GM18520 (cell line): Measurements from ENCODE around the gene SNX5.

Source experiments
- ATAC-seq: cut with Tn5 transposase; IDR thresholded peaks from one replicate; pipeline ENCODE4 v1.9.1; 2021; ENCODE audit not compliant: unreplicated experiment

The SNX5 gene

DNA sequence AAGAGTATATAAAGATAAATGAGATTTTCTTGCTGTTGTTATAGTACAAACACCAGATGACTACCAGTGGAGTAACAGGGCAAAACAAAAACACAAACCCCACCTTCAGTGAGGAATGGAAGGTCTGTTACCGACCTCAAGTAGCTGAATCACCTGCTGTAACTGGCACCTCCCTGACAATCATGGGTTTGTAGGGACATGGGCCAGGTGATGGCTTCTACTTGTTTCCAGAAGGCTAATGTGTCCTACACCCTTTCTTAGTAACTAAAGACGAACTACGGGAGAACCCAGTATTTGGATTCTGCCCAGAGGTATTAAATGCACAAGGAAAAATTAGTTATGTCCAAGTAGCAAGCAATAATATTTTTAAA lies 26.8 kb downstream of the SNX5 start:
- ATAC-seq = no peak

DNA sequence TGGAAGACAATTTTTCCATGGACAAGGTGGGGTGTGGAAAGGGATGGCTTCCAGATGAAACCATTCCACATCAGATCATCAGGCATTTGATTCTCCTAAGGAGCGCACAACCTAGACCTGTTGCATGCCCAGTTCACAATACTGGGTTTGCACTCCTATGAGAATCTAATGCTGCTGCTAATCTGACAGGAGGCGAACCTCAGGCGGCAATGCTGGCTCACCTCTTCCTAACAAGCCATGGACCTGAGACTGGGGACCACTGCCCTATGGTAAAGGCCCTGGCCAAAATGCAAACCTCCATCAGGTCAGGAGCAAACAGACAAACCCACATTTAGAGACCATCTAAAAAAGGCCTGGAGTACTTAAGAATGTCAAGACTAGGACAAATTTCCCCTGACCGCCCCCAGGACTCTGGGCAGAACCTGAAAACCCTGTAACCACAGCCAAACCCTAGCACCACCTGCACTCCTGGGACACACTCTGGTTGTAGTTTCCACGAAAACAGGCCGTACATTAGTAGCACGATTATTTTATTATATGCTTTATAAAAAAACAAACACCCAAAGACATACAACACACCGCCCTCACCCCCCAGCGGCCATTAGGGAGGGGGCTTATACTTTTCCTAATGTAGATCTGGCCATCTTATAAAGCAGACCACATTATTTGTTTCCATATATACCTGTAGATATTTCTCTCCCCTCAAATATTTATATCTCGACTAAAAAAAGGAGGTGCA lies 27.3 kb downstream of the SNX5 start:
- ATAC-seq = no peak

GRCh38 chr20:17940224-17940971 lies 28.2 kb downstream of the SNX5 start:
- no peak for ATAC-seq

DNA sequence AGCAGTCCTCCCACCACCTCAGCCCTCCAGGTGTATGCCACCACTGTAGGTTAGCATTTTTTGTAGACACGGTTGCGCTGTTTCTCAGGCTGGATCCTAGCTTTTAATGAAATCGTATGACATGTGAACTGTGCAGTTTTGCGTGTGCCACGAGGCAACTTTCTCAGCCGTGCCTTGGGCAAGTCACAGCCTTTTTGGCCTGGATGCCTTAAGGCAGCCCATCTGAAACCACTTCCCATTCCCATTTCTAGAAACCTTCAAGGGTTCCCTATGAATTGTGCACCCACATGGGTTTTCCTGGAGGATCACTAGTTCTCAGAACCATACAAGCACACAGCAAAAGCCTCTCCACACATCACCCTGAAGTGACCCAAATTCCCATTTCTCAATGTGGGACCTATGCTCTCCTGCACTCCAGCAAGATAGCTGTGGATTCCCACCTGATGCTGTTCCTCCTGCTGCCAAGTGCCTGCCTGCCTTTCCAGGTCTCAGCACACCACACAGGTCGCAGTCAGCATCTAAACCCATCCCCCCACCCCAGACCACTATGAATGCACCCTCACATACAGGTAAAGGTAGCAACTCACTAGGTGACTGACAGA lies 28.9 kb downstream of the SNX5 start:
- ATAC-seq = no peak

DNA sequence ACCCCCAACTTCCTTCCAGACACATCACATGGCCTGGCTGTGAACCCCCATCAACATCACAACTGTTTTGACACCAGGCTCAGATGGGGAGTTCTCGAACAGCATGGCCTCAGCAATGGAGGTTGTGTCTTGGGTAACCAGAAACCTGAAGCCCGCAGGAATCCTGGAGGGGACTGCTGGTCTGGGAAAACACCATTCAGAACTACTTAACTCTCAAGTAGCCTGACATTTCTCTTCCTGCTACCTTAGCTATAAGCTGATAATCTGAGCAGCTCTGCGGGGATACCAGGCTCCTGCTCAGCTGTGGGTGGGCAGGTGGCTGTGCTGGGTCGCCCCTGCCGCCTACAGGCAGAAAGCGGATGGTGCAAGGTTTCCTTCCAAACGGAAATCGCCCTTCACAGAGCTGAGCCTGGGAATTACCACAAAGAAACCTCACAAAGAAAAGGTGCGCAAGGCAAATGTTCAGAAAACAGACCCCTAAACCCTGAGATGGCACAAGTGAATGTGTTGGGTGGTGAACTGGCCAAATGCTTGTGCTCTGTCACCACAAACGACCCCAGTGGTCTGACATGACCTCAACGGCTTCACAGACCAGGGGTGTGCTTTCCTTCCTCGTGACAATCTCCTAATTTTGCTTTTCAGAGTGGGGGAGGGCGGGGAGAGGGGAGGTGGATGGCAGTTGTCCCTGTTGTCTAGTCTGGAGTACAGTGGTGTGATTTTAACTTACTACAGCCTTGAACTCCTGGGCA lies 29.5 kb downstream of the SNX5 start:
- peak; percentile 62 for ATAC-seq

- ATAC-seq = no peak
Observed at GRCh38 chr20:17936761-17937732, 31.5 kb downstream of the SNX5 start.

DNA sequence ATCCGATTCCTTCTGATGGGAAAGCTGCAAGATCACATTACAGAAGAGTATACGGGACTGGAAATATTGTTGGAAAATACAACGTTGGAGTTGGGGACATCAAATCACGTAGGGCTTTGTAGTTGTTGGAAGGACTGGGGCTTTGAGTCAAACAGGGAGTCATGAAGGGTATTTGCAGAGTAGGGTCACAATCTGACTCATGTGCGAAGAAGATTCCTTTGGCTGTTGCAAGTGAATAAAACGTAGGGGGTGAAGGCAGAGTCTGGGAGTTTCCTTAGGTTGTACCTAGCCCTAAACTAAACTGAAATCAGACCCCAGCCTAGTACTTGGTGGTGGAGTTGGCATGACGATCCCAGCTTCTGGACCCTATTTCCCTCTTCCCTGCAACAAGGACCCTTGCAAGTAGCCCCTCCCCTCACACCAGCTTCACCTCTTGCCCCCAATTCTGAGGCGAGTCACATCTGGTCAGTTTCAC lies 32.3 kb downstream of the SNX5 start:
- ATAC-seq = no peak

DNA sequence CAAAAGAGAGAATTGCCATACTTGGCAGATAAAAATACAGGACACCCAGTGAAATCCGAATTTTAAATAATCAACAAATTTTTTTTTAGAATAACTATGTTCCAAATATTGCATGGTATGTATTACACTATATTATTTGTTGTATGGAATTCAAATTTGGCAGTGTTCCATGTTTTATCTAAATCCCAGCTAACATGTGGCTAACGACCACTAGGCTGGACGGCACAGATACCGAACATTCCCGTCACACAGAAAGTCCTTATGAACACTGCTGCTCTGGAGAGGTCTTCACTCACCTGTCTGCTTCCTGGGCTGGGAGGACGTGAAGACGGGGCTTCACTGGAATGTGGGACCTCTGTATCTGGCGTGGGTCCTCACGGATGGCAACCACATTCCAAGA lies 32.8 kb downstream of the SNX5 start:
- ATAC-seq = no peak

- ATAC-seq = no peak
Observed at GRCh38 chr20:17935186-17935585, 33.4 kb downstream of the SNX5 start.

DNA sequence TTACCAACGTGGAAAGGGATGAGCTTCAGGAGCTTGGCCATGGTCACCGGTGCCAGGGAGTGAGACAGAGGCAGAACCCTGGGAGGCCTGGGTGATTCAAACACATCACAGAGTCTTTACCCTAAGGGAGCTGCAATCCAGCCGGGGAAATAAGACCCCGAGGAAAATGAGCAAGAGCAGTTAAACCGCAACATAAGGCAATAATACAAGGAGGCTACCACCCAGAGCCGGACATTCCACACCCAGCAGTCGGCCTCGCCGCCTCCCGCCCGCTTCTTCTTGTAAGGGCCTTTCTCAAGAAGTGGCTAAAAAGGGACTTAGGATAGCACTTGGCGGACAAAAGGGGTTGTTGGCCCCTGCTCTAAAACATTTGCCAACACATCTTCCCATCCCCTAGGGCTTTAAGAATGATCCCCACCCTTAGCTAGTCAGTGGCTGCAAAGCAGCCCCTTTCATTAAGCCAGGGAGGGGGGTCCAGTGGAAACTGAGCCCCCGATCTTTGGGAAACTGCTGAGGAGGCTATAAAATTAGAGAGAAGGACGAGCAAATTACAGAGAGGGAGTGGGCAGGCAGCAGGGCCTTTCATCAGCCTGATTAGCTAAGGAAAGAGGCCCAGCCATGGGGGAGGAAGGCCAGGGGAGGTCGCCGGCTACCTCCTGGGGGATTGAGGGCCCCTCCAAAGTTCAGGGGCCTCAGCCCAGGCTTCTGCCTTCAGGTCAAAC lies 34.3 kb downstream of the SNX5 start:
- no peak for ATAC-seq

GRCh38 chr20:17933711-17934110 lies 34.9 kb downstream of the SNX5 start:
- ATAC-seq = no peak

GRCh38 chr20:17933121-17933520 lies 35.5 kb downstream of the SNX5 start:
- ATAC-seq = no peak

DNA sequence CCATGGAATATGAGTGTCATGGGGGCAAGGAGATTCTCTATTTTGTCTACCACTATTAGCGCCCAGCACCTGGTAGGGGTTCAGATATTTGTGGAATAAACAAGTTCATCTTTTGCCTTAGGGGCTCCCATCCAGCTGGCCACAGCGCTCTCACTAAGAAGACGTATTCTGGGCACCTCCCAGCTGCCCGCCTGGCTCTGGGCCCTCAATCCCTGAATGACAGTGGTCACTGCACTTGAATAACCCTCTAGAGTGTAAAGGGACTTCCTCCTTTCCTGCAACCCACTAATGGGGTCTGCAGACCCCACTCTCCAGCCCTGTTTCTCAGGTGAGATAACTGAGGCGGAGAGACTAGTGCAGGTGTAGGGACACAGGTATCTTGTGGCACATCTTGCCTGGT lies 36.2 kb downstream of the SNX5 start:
- no peak for ATAC-seq

- no peak for ATAC-seq
Observed at GRCh38 chr20:17931513-17931912, 37.1 kb downstream of the SNX5 start.

DNA sequence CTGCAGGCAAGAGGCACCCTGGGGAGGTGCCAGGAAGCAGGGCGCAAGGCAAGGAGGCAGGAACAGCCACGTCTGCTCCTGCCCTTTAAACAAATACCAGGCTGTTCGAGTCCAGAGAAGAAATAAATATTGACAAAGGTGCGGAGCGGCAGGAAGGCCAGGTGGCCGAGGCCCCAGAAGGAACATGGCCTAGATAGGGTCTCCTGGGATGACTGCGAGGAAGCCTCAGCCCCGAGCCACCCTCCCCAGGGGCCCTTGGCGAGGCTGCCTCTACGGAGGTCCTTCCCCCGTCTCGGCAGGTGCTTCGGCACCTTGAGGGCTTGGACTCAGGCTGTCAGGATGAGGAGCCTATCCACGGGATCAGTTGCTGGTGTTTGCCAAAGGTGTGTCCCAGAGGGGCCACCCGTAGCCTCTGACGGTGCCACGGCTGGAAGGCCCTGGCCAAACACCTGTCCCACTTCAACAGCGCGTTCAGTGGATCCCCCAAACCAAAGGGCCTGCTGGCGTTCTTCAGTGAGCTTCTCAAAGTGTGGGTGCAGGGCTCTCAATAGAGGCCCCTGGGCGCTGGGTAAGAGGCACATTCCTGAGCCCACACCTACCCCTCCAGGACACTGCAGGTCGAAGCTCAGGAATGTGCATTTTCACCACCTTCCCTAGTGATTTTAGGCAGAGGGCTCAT lies 39.8 kb downstream of the SNX5 start:
- no peak for ATAC-seq

- ATAC-seq = no peak
Observed at GRCh38 chr20:17928211-17928611, 40.4 kb downstream of the SNX5 start.

GRCh38 chr20:17925940-17926300 lies 42.7 kb downstream of the SNX5 start:
- ATAC-seq = no peak

GRCh38 chr20:17925141-17925939 lies 43.3 kb downstream of the SNX5 start:
- no peak for ATAC-seq
